Right lung (tissue), 5 donors: Measurements from ENCODE around the gene EIF4E1B. TPM values are rescaled to one million over a fixed set of nuclear protein-coding genes. Genes with fewer than 3 reads are reported as not detected.

Experiments used
- DNase-seq, 2 donors: peaks; one replicate each; pipeline ENCODE4 v3.0.0-alpha.2; 2013
- polyA plus RNA-seq, 5 donors: library from polyadenylated mRNA; unstranded; fragments of 120-200 nt; gene quantifications; one replicate each; pipeline versions ENCODE4 v1.2.1 to v1.2.3, GENCODE V29; 2013; ENCODE audit warnings: inconsistent platforms in 1 of 5, low replicate concordance in 1 of 5; ENCODE audit not compliant: insufficient read length in 5 of 5, insufficient read depth in 1 of 5

The EIF4E1B gene
- polyA plus RNA-seq, 5 donors = 0.05 to 0.08 TPM; not detected in 3

- no peak for DNase-seq
These were observed 60.4 kb downstream of the EIF4E1B start for GRCh38 chr5:176690911-176691310.

- DNase-seq = no peak
These were observed 61.0 kb downstream of the EIF4E1B start for GRCh38 chr5:176691524-176691923.

- DNase-seq = no peak
These were observed 61.9 kb downstream of the EIF4E1B start for GRCh38 chr5:176692326-176692725.

- no peak for DNase-seq
These were observed 62.5 kb downstream of the EIF4E1B start for GRCh38 chr5:176692839-176693476.

GRCh38 chr5:176693477-176693851 is 63.0 kb downstream of the EIF4E1B start:
- DNase-seq = no peak

- no peak for DNase-seq
These were observed 63.7 kb downstream of the EIF4E1B start for GRCh38 chr5:176694146-176694545.

- no peak for DNase-seq
These were observed 64.2 kb downstream of the EIF4E1B start for GRCh38 chr5:176694631-176695030.

- no peak for DNase-seq
These were observed 64.6 kb downstream of the EIF4E1B start for GRCh38 chr5:176695073-176695472.

Other genes starting within 250 kb of the EIF4E1B start
- 10 to 100 TPM; 24.0 to 36.8 (median 33.2) TPM for gene NOP16, start 242.1 kb upstream of the EIF4E1B start, polyA plus RNA-seq
- 100 to 1,000 TPM in 1 of 5 donors, 10 to 100 TPM in 4; 69.4 to 121 (median 89.8) TPM for gene HIGD2A, start 241.9 kb upstream of the EIF4E1B start, polyA plus RNA-seq
- 10 to 100 TPM; 37.7 to 68.3 (median 45.7) TPM for gene CLTB, start 214.1 kb upstream of the EIF4E1B start, polyA plus RNA-seq
- gene FAF2, start 182.3 kb upstream of the EIF4E1B start, polyA plus RNA-seq = 10 to 100 TPM; 41.9 to 55.9 (median 51.2) TPM
- gene RNF44, start 93.3 kb upstream of the EIF4E1B start, polyA plus RNA-seq = 10 to 100 TPM; 31.9 to 54.4 (median 47.2) TPM
- under 1 TPM; 0.33 to 0.60 (median 0.40) TPM for gene CDHR2, start 81.3 kb upstream of the EIF4E1B start, polyA plus RNA-seq
- 1 to 10 TPM in 3 of 5 donors, under 1 TPM in 2; 0.72 to 1.2 (median 1.0) TPM for gene GPRIN1, start 20.5 kb upstream of the EIF4E1B start, polyA plus RNA-seq
- gene SNCB, start 141 bp upstream of the EIF4E1B start, polyA plus RNA-seq = under 1 TPM; 0.19 to 0.77 (median 0.45) TPM
- 10 to 100 TPM; 25.2 to 38.3 (median 32.8) TPM for gene TSPAN17, start 16.8 kb downstream of the EIF4E1B start, polyA plus RNA-seq
- 1 to 10 TPM in 2 of 5 donors, under 1 TPM in 3; 0.57 to 1.8 (median 0.78) TPM for gene UNC5A, start 179.9 kb downstream of the EIF4E1B start, polyA plus RNA-seq